LoVo (cell line): ENCODE data around the gene ARHGAP27.

Experiments used
- DNase-seq: peaks from one replicate; pipeline ENCODE4 v3.0.0-alpha.2; 2016; ENCODE audit warnings: low spot score

Gene ARHGAP27

GRCh38 chr17:45385331-45385997, 47.2 kb downstream of the ARHGAP27 start:
- peak; percentile 86 for DNase-seq

DNA sequence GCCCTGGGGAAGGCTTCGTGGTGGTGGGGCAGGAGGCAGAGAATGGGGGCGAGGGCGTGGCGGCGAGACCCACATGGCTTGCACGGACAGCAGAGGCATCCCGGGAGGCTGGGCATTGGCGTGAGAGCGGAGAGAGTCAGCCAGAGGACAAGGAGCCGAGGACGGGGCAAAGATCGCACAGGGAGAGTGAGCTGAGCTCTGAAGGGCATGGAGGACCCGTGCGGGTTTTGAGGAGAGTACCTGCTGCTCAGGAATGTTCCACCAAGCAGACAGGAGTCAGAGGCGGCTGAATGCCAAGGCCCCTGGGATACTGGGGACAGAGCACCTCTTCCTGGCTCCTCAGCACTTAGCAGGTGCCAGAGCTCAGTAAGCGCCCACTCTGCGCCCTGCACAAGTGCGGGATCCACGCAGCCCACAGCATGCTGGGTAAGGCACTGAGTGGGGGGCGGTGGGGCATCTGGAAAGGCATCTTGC, 47.8 kb downstream of the ARHGAP27 start:
- no peak for DNase-seq

DNA sequence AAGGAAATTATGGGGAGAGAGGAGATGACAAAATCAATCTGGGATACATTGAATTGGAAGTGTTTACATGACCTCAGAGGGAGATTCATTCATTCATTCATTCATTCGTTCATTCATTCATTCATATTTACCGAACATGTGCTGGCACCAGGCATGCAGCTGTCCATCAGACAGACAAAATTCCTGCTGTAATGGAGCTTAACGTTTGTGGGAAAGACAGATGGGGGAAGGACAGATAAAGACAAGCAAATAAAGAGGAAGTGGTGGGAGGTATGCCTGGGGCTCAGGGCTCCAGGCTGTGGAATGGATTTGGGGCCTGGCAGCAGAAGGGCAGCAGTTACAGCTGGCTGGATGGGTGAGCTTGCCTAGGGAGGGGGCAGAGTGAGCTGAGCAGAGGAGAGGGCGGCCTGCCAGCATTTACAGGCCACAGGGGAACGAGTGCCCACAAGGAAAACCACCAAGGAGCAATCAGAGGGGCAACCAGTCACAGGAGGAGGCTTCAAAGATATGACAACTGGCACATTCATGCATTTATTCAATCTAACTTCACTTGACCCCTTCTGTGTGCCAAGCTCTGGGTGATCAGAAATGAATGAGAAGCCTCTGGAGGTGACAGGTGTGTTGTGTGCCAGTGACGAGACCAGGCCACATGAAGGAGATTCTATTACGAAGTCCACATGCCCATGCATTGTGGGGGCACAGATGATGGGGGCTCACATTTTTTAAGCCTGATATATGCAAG, 48.5 kb downstream of the ARHGAP27 start:
- DNase-seq = no peak

GRCh38 chr17:45383003-45383402, 49.7 kb downstream of the ARHGAP27 start:
- no peak for DNase-seq

DNA sequence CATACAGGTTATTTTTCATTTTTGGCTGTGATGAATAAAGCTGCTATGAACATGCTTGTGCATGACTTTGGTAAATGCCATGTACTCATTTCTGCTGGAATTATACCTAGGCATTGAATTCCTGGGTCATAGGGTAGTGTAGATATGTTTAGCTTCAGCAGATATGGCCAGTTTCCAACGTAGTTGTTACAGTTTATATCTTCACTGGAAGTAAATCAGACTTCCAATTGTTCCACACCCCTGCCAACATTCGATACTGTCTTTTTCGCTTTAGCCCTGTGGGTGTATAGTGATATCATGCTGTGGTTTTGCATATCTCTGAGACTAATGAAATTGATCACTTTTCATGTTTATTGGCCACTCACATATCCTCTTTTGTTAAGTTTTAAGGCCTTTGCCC, 50.4 kb downstream of the ARHGAP27 start:
- no peak for DNase-seq

GRCh38 chr17:45380991-45381390, 51.7 kb downstream of the ARHGAP27 start:
- DNase-seq = no peak

DNA sequence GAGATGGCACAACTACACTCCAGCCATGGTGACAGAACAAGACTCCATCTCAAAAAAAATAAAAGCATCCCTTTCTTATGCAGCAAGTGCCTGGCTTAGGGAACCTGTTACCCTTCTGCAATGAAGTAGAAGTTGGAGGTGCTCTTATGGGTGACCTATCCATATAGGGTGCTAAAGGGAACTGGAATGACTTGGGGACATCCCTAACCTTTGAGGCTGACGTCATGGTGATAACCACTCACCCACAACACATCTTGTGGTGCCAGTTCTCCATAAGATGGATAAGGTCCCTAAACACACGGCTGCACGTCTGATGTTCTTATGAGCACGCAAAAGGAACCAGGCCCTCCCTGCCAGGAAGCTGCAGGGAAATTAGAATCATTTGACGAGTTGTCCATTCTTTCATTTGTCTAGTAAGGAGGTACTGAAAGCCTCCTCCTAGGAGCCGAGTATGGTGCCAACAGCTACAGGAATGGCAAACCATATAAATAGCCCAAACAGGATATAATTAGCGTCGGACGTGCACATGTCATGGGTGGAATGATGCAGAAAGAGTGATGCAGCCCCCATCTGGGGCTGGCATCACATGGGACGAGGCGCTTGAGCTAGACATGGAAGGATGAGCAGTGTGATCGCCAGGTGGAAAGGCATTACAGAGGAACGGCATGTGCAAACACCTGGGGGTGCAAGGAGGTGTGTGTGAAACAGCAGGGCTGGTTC, 52.5 kb downstream of the ARHGAP27 start:
- no peak for DNase-seq

GRCh38 chr17:45377401-45377800, 55.3 kb downstream of the ARHGAP27 start:
- no peak for DNase-seq

DNA sequence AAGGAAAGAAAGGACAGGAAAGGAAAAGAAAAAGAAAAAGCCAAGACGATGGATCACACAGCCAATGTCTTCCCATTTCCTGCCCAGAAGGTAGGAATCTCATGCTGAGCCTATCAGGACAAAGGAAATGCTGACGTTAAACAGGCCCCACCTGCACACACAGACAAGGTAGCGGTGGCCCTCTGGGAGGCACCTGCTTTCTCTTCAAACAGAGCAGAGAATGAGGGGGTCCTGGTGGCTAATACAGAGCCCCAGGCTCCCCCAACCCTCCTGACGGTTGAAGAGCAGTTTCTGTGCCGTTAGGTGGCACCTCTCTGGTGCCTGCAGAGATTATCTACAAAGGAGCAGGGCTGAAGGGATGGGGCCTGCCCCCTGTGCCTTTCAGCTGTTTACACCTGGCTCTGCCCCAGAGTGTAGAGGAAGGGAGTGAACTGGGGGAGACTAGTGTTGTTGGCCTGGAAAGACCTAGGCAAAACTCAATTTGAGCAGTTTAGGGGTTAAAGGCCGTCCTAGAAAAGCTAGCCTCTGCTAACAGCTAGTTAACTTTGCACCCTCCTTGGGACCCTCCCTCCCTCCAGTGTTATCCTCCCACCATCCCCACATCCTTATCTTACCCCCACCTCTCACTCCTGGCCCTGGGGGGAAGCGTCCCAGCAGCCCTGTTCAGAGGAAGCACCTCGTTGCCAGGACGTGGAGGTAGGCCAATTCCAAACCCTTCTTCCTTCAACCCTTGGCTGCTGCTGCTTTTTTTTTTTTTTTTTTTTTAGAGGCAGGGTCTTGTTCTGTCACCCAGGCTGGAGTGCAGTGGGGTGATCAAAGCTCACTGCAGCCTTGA, 56.3 kb downstream of the ARHGAP27 start:
- no peak for DNase-seq

GRCh38 chr17:45374501-45374900, 58.2 kb downstream of the ARHGAP27 start:
- DNase-seq = no peak

DNA sequence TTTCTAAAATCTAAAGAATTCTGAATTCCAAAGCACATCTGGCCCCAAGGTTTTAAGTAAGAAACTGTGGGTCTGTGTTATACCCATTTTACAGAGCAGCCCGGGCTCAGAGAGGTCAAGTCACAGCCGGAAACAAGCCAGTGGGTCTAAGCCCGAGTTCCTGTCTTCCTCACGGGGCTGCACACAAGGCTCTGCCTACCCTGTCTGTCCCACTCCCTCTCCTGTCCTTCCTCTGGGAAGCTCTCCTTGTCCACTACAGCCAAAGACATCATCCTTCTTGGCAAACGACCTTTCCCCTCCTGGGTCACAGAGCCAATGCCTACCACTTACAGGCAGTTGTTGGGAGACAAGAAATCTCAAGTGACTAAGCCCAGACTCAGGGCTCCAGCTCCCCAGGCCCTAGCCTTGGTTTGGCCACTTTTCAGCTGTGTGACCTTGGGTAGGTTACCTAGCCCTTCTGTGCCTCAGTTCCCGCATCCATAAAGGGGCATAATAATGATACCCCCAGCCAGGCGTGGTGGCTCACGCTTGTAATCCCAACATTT, 60.3 kb downstream of the ARHGAP27 start:
- DNase-seq = peak; percentile 17

- DNase-seq = peak; percentile 94
Observed at GRCh38 chr17:45371414-45372324, 61.0 kb downstream of the ARHGAP27 start.

DNA sequence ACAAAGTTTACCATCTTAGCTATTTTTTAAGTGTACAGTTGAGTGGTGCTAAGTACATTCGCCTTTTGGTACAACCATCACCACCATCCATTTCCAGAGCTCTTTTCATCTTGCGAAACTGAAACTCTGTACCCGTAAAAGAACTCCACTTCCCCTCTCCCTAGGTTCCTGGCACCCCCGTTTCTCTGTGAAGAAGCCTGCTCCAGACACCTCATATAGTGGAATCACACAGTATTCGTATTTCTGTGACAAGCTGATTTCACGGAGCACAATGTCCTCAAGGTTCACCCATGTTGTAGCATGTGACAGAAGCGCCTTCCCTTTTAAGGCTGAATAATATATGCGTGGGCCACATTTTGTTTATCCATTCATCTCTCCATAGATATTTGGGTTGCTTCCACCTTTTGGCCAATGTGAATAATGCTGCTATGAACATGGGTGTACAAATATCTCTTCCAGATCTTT, 61.7 kb downstream of the ARHGAP27 start:
- no peak for DNase-seq

- DNase-seq = no peak
Observed at GRCh38 chr17:45369421-45369820, 63.2 kb downstream of the ARHGAP27 start.

- DNase-seq = no peak
Observed at GRCh38 chr17:45368651-45369050, 64.0 kb downstream of the ARHGAP27 start.

- DNase-seq = no peak
Observed at GRCh38 chr17:45367216-45367615, 65.5 kb downstream of the ARHGAP27 start.

DNA sequence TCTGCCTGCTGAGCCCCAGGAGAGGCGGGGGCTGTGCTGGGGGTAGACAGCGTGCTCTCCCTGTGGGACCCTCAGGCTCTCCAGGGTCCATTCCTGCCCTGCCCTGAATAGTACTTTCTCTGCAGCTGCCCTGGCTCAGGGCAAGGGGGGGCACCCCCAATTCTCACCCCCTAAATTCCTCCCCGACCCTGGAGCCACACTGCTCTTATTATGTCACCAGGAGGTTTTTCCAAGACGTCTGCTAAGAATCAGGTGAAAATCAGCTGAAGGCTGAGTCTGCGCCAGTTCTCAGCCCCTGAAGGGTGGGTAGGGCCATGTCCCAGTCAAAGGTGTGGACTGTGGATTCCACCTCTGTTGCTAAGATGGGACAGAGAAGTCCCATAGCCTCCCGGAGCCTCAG, 66.0 kb downstream of the ARHGAP27 start:
- no peak for DNase-seq

GRCh38 chr17:45366049-45366448, 66.6 kb downstream of the ARHGAP27 start:
- no peak for DNase-seq

DNA sequence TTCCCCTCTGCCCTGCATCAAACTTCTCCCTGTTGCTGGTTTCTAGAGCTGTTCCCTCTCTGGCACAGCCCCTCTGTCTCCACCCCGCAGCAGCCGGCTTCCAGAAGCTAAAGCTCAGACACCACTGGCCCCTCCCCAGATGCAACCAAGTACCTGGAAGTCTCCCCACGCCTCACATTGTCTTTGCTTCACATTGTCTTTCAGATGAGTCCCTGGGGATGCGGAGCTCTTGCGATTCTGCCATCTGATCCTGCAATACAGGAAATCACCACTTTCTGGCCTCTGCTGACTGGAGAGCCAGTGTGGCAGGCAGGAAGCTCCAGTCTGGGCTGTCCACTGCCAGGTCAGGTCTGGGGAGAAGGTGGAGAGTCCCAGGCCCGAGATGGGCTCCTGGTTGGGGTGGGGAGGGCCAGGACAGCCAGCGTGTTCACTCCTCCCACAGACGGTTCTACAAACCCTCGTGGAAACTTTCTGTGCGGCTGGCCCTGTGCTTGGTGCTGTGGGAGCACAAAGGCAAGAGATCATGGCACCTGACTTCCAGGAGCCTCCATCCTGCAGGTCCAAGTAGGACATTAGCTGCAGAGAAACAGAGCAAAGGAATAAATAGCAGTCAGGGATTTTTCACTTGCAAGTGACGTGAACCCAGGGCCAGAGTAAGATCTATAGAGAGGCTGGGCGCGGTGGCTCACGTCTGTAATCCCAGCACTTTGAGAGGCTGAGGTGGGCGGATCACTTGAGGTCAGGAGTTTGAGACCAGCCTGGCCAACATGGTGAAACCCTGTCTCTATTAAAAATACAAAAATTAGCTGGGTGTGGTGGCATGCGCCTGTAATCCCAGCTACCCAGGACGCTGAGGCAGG, 67.9 kb downstream of the ARHGAP27 start:
- DNase-seq = no peak

- no peak for DNase-seq
Observed at GRCh38 chr17:45363498-45363897, 69.2 kb downstream of the ARHGAP27 start.
